Ascending aorta (tissue), 2 donors: ENCODE measurements around the gene B4GALT5. TPM values are rescaled to one million over a fixed set of nuclear protein-coding genes. Genes with fewer than 3 reads are reported as not detected.

ENCODE experiments used
- DNase-seq, 2 donors: peaks; one replicate each; pipeline ENCODE4 v3.0.0-alpha.2; 2019; ENCODE audit warnings: low spot score in 2 of 2
- H3K27ac ChIP-seq, 2 donors: fragments of 200-600 bp; sonication (generic); one replicate each; pipeline ENCODE4 v1.5.1; 2016 to 2017; ENCODE audit warnings: mild to moderate bottlenecking in 1 of 2
- H3K27me3 ChIP-seq: fragments of 200-600 bp; sonication (generic); one replicate; pipeline ENCODE4 v1.5.1; 2017
- H3K36me3 ChIP-seq, 2 donors: fragments of 200-600 bp; sonication (generic); one replicate each; pipeline ENCODE4 v1.5.1; 2016
- H3K4me1 ChIP-seq, 2 donors: fragments of 200-600 bp; sonication (generic); one replicate each; pipeline ENCODE4 v1.5.1; 2016 to 2017; ENCODE audit warnings: mild to moderate bottlenecking in 1 of 2
- H3K4me3 ChIP-seq, 2 donors: fragments of 200-600 bp; sonication (generic); one replicate each; pipeline ENCODE4 v1.5.1; 2016 to 2017; ENCODE audit warnings: mild to moderate bottlenecking in 1 of 2
- H3K9me3 ChIP-seq, 2 donors: fragments of 200-600 bp; sonication (generic); one replicate each; pipeline ENCODE4 v1.5.1; 2016
- CTCF ChIP-seq, 3 experiments: fragments of 200-600 bp in 2 of 3; fragments of 450-650 bp in 1 of 3; sonication (generic) in 2 of 3; IDR thresholded peaks; one replicate each; pipeline ENCODE4 v1.5.1; 2016 to 2019; ENCODE audit warnings: antibody characterized with exemption in 3 of 3, mild to moderate bottlenecking in 1 of 3, moderate library complexity in 1 of 3
- intact Hi-C: fragments of 100-400 bp; cut with DNase I; formaldehyde crosslinking; loops from one replicate; pipeline ENCODE4 v1.15.1; 2023
- total RNA-seq: library from RNA; depleted of rRNA; stranded (reverse); fragments of >200 nt; gene quantifications from one replicate; pipeline ENCODE4 v1.1.0, GENCODE V29; 2016

Gene B4GALT5
- total RNA-seq, 1 donor from 2014 or later: 15.0 TPM

- no peaks in the 10 kb centered on the region for H3K36me3 ChIP-seq
- intact Hi-C loops: loop anchor here (5.0 kb wide), 1 partner anchor 33 kb away; no protein-coding TSS in a partner anchor
- H3K27me3 ChIP-seq: no peaks in the 10 kb centered on the region
- DNase-seq: no peak
- H3K9me3 ChIP-seq: no peaks in the 10 kb centered on the region
- peaks cover 18 to 75% of the 10 kb centered on the region in 2 donors for H3K4me1 ChIP-seq
- no peak overlapping the region for H3K4me3 ChIP-seq
- H3K27ac ChIP-seq: peak overlapping the region; percentile 97 to 100
- no peak for TF ChIP-seq CTCF (IDR thresholded peaks at IDR 0.05)
Observed at GRCh38 chr20:49590163-49591017, 123.3 kb downstream of the B4GALT5 start.

- H3K27me3 ChIP-seq: no peaks in the 10 kb centered on the region
- H3K27ac ChIP-seq: peak overlapping the region; percentile 97 to 100
- H3K4me1 ChIP-seq: peaks cover 21 to 75% of the 10 kb centered on the region in 2 donors
- intact Hi-C loops: loop anchor here (5.0 to 10.0 kb wide), 2 partner anchors 32 to 435 kb away; no protein-coding TSS in a partner anchor
- no peak for TF ChIP-seq CTCF (IDR thresholded peaks at IDR 0.05)
- no peaks in the 10 kb centered on the region for H3K9me3 ChIP-seq
- DNase-seq: no peak
- H3K36me3 ChIP-seq: no peaks in the 10 kb centered on the region
- H3K4me3 ChIP-seq: no peak overlapping the region
Observed at GRCh38 chr20:49589747-49590146, 123.9 kb downstream of the B4GALT5 start.

- no peak for TF ChIP-seq CTCF (IDR thresholded peaks at IDR 0.05)
- Histone ChIP-seq H3K4me3 (no peak overlapping the region), H3K4me1 (peaks cover 17 to 80% of the 10 kb centered on the region in 2 donors), H3K36me3 (no peaks in the 10 kb centered on the region), H3K27ac (peak overlapping the region; percentile 97 to 100), H3K9me3 (no peaks in the 10 kb centered on the region), H3K27me3 (no peaks in the 10 kb centered on the region)
- intact Hi-C loops: loop anchor here (10.0 kb wide), 1 partner anchor 438 kb away; no protein-coding TSS in a partner anchor
- no peak for DNase-seq
Observed at GRCh38 chr20:49587111-49587570, 126.5 kb downstream of the B4GALT5 start.

GRCh38 chr20:49585585-49586245 lies 128.0 kb downstream of the B4GALT5 start:
- Histone ChIP-seq H3K4me1 (peaks cover 21 to 81% of the 10 kb centered on the region in 2 donors), H3K27me3 (no peaks in the 10 kb centered on the region), H3K36me3 (no peaks in the 10 kb centered on the region), H3K4me3 (no peak overlapping the region), H3K9me3 (no peaks in the 10 kb centered on the region), H3K27ac (peak overlapping the region; percentile 97 to 100)
- no peak for DNase-seq
- intact Hi-C loops: loop anchor here (2.0 to 10.0 kb wide), 2 partner anchors 15 to 439 kb away; no protein-coding TSS in a partner anchor
- no peak for TF ChIP-seq CTCF (IDR thresholded peaks at IDR 0.05)

- no peak for DNase-seq
- Histone ChIP-seq H3K27me3 (no peaks in the 10 kb centered on the region), H3K4me3 (no peak overlapping the region), H3K9me3 (no peaks in the 10 kb centered on the region), H3K36me3 (no peaks in the 10 kb centered on the region), H3K4me1 (peaks cover 27 to 83% of the 10 kb centered on the region in 2 donors), H3K27ac (peak overlapping the region; percentile 97 to 100)
- intact Hi-C loops: loop anchor here (2.0 to 10.0 kb wide), 2 partner anchors 14 to 440 kb away; no protein-coding TSS in a partner anchor
- TF ChIP-seq CTCF (IDR thresholded peaks at IDR 0.05): no peak
Observed at GRCh38 chr20:49584418-49585382, 129.0 kb downstream of the B4GALT5 start.
